ENCODE data around the gene RGS6. TPM values are rescaled to one million over a fixed set of nuclear protein-coding genes. Genes with fewer than 3 reads are reported as not detected.

Gene RGS6
- total RNA-seq, 2 experiments from 2014 or later = 0.10 to 0.44 TPM

DNA sequence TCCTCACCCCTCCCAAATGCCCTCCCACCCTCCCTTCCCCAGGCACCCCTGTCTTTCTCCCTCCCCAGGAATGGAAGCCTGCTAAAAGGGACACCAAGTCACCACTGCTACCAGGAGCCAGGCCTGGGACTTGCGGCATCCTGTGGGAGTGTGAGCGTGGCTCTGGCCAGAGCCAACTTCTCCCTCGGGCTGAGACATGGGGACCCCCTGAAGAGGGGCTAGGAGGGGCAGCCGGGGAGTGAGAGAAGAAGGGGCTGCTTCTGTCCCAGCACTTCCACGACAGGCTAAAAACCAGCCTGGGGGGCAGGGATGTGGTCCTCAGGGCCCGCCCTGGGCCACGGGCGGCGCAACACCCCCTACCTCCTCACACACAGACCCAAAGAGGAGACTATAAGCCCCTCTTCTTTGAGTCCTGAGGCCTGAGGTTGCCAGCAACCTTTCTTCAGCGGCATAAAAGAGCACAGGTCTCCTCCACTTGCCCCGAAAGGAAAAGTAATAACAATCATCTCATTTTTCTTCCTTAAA, 682.7 kb downstream of the RGS6 start:
- no peak overlapping the region for H3K27ac Mint-ChIP-seq
- DNase-seq = no peak
- H3K4me3 Mint-ChIP-seq = no peak overlapping the region
- no peaks in the 10 kb centered on the region for H3K9me3 Mint-ChIP-seq
- no peaks in the 10 kb centered on the region for H3K27me3 Mint-ChIP-seq
- H3K4me1 Mint-ChIP-seq = no peaks in the 10 kb centered on the region
- no peaks in the 10 kb centered on the region for H3K36me3 Mint-ChIP-seq

DNA sequence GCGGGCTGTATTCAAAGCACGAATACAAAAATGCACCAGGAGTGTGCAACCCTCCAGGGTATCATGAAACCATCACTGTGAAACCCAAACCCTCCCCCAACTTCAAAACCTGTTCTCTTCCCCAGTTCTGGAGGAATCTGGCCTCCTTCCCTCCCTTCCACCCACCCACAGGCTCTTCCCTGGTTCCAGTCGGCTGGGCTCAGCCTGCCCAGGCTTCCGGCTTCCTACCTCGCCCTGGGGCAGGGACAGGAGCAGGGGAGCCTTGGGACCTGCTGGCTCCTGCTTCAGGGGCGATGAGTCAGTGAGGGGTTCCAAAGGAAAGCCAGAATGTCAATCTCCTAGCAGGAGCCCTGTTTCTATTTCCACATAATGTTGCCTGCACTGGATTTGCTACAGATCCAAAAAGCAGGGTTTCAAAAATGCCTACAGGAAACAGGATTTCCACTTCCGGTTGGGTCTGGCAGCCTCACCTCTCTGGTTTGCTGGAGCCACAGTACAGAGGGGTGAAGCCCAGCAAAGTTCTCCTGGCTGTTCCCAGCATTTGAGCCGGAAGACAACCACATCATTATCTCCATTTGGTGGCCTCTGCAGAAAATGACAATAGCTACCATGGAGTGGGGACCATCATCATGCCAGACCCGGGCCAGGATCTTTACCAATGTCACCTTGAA, 683.4 kb downstream of the RGS6 start:
- H3K36me3 Mint-ChIP-seq = no peaks in the 10 kb centered on the region
- no peak overlapping the region for H3K4me3 Mint-ChIP-seq
- no peak for DNase-seq
- no peaks in the 10 kb centered on the region for H3K9me3 Mint-ChIP-seq
- H3K27ac Mint-ChIP-seq = no peak overlapping the region
- H3K4me1 Mint-ChIP-seq = no peaks in the 10 kb centered on the region
- no peaks in the 10 kb centered on the region for H3K27me3 Mint-ChIP-seq

All from activated naive CD8-positive, alpha-beta T cell treated with anti-CD3 and anti-CD28 coated beads for 36 hours (primary cell).